Activated naive CD4-positive, alpha-beta T cell treated with anti-CD3 and anti-CD28 coated beads, Interleukin-2, amount 50 U/mL, for 72 hours (primary cell): ENCODE measurements around the gene ZNF445. TPM values are rescaled to one million over a fixed set of nuclear protein-coding genes. Genes with fewer than 3 reads are reported as not detected.
"Not testable (repeated sequence)": the region's sequence is repeated elsewhere in the genome, so short reads cannot be mapped to it uniquely, and the experiment has no call there.

ENCODE experiments used
- ATAC-seq, 2 donors: fragments of 150-1000 bp; cut with Tn5 transposase; 2 replicates each; pipeline ENCODE4 v1.10.0; 2021; ENCODE audit warnings: mild to moderate bottlenecking in 2 of 2, moderate library complexity in 2 of 2
- DNase-seq, 2 donors: peaks; one replicate each; pipeline ENCODE4 v3.0.0; 2021 to 2022; ENCODE audit warnings: low spot score in 2 of 2
- H3K27ac Mint-ChIP-seq, 2 donors: one replicate each; pipeline ENCODE4 v1.8.0; 2022; ENCODE audit warnings: mild to moderate bottlenecking in 2 of 2, mixed read lengths in 2 of 2
- H3K36me3 Mint-ChIP-seq, 2 donors: one replicate each; pipeline ENCODE4 v1.8.0; 2022; ENCODE audit warnings: mixed read lengths in 2 of 2
- H3K9me3 Mint-ChIP-seq, 2 donors: one replicate each; pipeline ENCODE4 v1.8.0; 2022; ENCODE audit warnings: mixed read lengths in 2 of 2
- total RNA-seq, 2 donors: library from RNA; stranded (reverse); gene quantifications; one replicate each; pipeline ENCODE4 v1.2.3, GENCODE V29; 2022

ZNF445 gene
- total RNA-seq, 2 donors from 2014 or later, result 9.5 to 20.9 TPM

DNA sequence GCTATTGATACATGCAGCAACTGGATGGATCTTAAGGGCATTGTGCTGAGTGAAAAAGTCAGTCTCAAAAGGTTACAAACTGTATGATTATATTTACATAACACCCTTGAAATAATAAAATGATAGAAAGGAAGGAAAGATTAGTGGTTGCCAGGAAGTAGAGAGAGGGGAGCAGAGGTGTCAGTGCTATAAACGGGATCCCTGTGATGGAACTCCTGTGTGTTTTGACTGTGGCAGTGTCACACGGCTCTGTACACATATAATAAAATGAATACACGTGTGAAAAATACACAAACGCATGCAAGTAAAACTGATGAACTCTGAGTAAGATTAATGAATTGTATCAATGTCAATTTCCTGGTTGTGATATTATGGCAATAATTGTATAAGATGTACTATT lies 78.6 kb downstream of the ZNF445 start:
- DNase-seq (no peak), ATAC-seq (no peak)
- Mint-ChIP-seq H3K9me3 (no peaks in the 10 kb centered on the region), H3K36me3 (peaks cover 0 to under 1% of the 10 kb centered on the region in 2 donors), H3K27ac (no peak overlapping the region)

DNA sequence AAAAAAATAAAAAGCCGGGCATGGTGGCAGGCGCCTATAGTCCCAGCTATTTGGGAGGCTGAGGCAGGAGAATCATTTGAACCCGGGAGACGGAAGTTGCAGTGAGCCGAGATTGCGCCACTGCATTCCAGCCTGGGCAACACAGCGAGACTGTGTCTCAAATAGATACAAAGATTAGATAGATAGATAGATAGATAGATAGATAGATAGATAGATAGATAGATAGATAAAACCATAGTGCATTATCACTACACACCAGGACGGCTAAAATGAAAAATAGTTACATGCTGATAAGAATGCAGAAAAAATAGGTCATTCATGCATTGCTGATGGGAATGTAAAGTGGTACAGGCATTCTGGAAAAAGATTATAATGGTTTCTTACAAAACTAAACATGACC lies 79.2 kb downstream of the ZNF445 start:
- DNase-seq, H3K27ac Mint-ChIP-seq, H3K36me3 Mint-ChIP-seq, ATAC-seq, H3K9me3 Mint-ChIP-seq: not testable (repeated sequence)

DNA sequence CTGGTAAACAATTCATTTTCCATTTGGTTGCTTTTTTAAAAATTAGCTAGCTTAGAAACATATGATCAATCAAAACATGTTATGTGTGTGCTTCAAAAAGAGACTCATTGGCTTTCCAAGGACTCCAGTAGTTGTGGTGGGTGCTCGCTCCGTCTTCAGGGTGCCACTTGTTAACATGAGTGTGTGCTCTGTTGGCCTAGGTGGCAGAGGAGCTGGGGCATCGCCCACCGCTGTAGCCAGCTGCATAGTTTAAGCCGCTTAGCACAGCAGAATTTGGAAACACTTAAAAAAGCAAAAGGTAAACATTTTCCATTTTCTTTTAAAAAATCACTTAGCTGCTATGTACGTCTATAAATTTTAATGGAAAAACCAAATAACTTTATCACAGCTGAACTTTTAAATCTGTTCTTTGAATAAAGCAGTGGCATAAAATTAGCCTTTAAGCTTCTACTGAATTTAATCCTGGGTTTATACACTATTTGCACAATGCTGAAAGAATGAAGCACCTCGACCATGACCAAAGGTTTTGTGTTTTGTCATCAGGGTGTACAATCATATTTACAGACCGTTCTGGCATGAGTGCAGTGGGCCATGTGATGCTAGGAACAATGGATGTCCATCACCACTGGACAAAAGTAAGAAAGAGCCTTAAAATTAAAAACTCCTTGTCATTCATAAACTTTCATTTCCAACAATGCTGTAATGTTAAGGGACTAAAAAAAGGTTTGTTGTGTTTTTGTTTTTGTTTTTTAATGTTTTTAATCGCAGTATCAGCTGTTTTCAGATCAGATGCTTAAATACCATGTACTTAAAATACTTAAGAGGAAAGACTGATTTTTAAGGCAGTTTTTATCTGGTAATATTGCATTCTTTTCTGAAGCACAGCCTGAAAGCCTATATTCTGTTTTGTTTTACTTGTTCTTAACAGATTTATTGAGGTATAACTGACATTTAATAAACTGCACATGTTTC lies 81.0 kb downstream of the ZNF445 start:
- no peak for DNase-seq

GRCh38 chr3:44395714-44396113 lies 81.8 kb downstream of the ZNF445 start:
- peaks cover 0 to 2% of the 10 kb centered on the region in 2 donors for H3K9me3 Mint-ChIP-seq
- no peaks in the 10 kb centered on the region for H3K36me3 Mint-ChIP-seq
- DNase-seq, result no peak
- no peak overlapping the region for H3K27ac Mint-ChIP-seq
- no peak for ATAC-seq

More for the DNA sequence above, 81.0 kb downstream of the ZNF445 start:
- peaks cover 0 to 2% of the 10 kb centered on the region in 2 donors for H3K9me3 Mint-ChIP-seq
- peak overlapping the region in 1 of 2 donors; percentile 30 for H3K27ac Mint-ChIP-seq
- H3K36me3 Mint-ChIP-seq, result no peaks in the 10 kb centered on the region
- no peak for ATAC-seq

DNA sequence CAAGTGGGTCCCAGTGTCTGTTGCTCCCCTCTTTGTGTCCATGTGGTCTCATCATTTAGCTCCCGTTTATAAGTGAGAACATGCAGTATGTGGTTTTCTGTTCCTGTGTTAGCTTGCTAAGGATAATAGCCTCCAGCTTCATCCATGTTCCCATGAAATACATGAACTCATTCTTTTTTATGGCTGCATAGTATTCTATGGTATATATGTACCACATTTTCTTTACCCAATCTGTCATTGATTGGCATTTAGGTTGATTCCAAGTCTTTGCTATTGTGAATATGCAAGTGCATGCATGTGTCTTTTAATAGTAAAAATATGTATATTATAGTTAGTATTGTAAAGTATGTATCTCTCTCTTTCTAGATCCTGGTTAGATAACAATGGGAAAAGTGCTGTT lies 85.0 kb downstream of the ZNF445 start:
- peaks cover 0 to 3% of the 10 kb centered on the region in 2 donors for H3K36me3 Mint-ChIP-seq
- no peak overlapping the region for H3K27ac Mint-ChIP-seq
- DNase-seq, result no peak
- no peak for ATAC-seq
- peaks cover 0 to 2% of the 10 kb centered on the region in 2 donors for H3K9me3 Mint-ChIP-seq

DNA sequence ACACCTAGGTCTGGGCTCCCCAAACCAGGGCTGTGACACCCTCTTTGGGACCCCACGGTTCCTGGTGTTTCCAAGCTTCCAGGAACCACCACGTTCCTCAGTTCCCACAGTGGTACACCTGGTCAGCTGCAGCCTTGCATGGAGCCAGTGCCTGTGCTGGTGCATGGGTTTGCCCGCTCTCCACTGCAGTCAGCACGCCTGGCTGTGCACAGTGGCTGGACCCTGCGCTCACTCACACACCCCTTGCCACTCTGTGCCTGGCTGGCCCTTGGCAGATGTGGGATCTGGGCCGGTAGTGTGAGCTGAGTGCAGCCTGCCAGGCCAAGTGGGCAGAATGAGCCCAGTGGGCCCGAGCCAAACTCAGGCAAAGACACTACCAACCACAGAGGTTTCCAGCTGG lies 90.1 kb downstream of the ZNF445 start:
- peaks cover 1 to 7% of the 10 kb centered on the region in 2 donors for H3K9me3 Mint-ChIP-seq
- H3K36me3 Mint-ChIP-seq, result peaks cover 0 to 21% of the 10 kb centered on the region in 2 donors
- no peak overlapping the region for H3K27ac Mint-ChIP-seq
- ATAC-seq, result no peak
- DNase-seq, result no peak

Other genes with a start within 250 kb of the ZNF445 start
- gene TOPAZ1, start 235.8 kb downstream of the ZNF445 start, total RNA-seq, result not detected
- 10 to 100 TPM; 19.7 to 22.4 TPM for gene TCAIM, start 138.9 kb downstream of the ZNF445 start, total RNA-seq
- 1 to 10 TPM in 1 of 2 donors, under 1 TPM in 1; 0.97 to 2.4 TPM for gene ZKSCAN7, start 77.5 kb upstream of the ZNF445 start, total RNA-seq
- gene ZNF660, start 107.3 kb upstream of the ZNF445 start, total RNA-seq, result 1 to 10 TPM in 1 of 2 donors, under 1 TPM in 1; 0.23 to 1.1 TPM
- gene ZNF197, start 147.4 kb upstream of the ZNF445 start, total RNA-seq, result 1 to 10 TPM; 8.1 to 9.6 TPM
- gene ZNF35, start 171.1 kb upstream of the ZNF445 start, total RNA-seq, result 1 to 10 TPM; 1.0 to 3.5 TPM
- 1 to 10 TPM; 1.1 to 1.5 TPM for gene ZNF502, start 235.0 kb upstream of the ZNF445 start, total RNA-seq